Endodermal cell (in vitro differentiated cells): ENCODE measurements around the gene CERS2. TPM values are rescaled to one million over a fixed set of nuclear protein-coding genes. Genes with fewer than 3 reads are reported as not detected.

Experiments used
- DNase-seq: peaks from one replicate; pipeline ENCODE4 v3.0.0-alpha.2; 2017
- H3K27ac ChIP-seq: 2 replicates; pipeline ENCODE4 v1.5.1; 2013; ENCODE audit warnings: mild to moderate bottlenecking, low read depth, low read length, moderate library complexity
- H3K27me3 ChIP-seq: 2 replicates; pipeline ENCODE4 v1.6.1; 2013; ENCODE audit warnings: mild to moderate bottlenecking, low read length, moderate library complexity; ENCODE audit not compliant: insufficient read depth, control insufficient read depth, poor library complexity, severe bottlenecking
- H3K36me3 ChIP-seq: 2 replicates; pipeline ENCODE4 v1.7.0; 2013; ENCODE audit warnings: mild to moderate bottlenecking, low read length, moderate library complexity; ENCODE audit not compliant: control insufficient read depth, insufficient read depth
- H3K4me1 ChIP-seq: one replicate; pipeline ENCODE4 v1.7.0; 2013; ENCODE audit warnings: low read length; ENCODE audit not compliant: control insufficient read depth, insufficient read depth
- H3K4me3 ChIP-seq: 2 replicates; pipeline ENCODE4 v1.5.1; 2013; ENCODE audit warnings: mild to moderate bottlenecking, low read length, moderate library complexity
- H3K9ac ChIP-seq: 2 replicates; pipeline ENCODE4 v1.6.1; 2013; ENCODE audit warnings: mild to moderate bottlenecking, low read length, moderate library complexity; ENCODE audit not compliant: poor library complexity, severe bottlenecking; ENCODE audit errors: extremely low read depth
- H3K9me3 ChIP-seq: 2 replicates; pipeline ENCODE4 v1.6.1; 2013; ENCODE audit warnings: mild to moderate bottlenecking, low read length, moderate library complexity; ENCODE audit not compliant: control insufficient read depth
- H3K27ac Mint-ChIP-seq: 2 replicates; pipeline ENCODE4 v1.8.0; 2020; ENCODE audit warnings: mixed read lengths
- H3K27me3 Mint-ChIP-seq: 2 replicates; pipeline ENCODE4 v1.8.0; 2021; ENCODE audit warnings: mild to moderate bottlenecking, mixed read lengths; ENCODE audit not compliant: insufficient read depth
- H3K36me3 Mint-ChIP-seq: 2 replicates; pipeline ENCODE4 v1.8.0; 2020; ENCODE audit warnings: low read depth, mixed read lengths
- H3K4me1 Mint-ChIP-seq: 2 replicates; pipeline ENCODE4 v1.8.0; 2020; ENCODE audit warnings: mixed read lengths
- H3K4me3 Mint-ChIP-seq: 2 replicates; pipeline ENCODE4 v1.8.0; 2020; ENCODE audit warnings: mild to moderate bottlenecking, moderate library complexity, mixed read lengths
- H3K9me3 Mint-ChIP-seq: 2 replicates; pipeline ENCODE4 v1.8.0; 2020; ENCODE audit warnings: mild to moderate bottlenecking, mixed read lengths
- WGBS, 2 experiments: methylation state at CpG; one replicate each; pipeline versions ENCODE4 v1.1.5 to v1.1.7; 2013; ENCODE audit warnings: missing lambda C conversion rate in 2 of 2, mixed read lengths in 1 of 2; ENCODE audit not compliant: insufficient coverage in 1 of 2, insufficient read length in 1 of 2; 5-methylcytosine and 5-hydroxymethylcytosine counted together
- total RNA-seq, 2 donors: library from RNA; stranded (reverse); fragmentation: NEBNext Ultra II Directional in 1 of 2; extraction: Animal tissue kit (Norgen Biotek cat#: 25700) in 1 of 2; gene quantifications; 2 replicates in 1 of 2; 3 replicates in 1 of 2; pipeline ENCODE4 v1.2.1, GENCODE V29; 2021
- TF ChIP-seq, protein P1 (sequence below): fragments of 200-600 bp; sonication (generic); conservative IDR thresholded peaks from 2 replicates; pipeline ENCODE4 v1.5.0; 2021; ENCODE audit warnings: antibody characterized with exemption, mild to moderate bottlenecking

The CERS2 gene
- total RNA-seq, 2 donors from 2014 or later = 143 to 183 TPM

DNA sequence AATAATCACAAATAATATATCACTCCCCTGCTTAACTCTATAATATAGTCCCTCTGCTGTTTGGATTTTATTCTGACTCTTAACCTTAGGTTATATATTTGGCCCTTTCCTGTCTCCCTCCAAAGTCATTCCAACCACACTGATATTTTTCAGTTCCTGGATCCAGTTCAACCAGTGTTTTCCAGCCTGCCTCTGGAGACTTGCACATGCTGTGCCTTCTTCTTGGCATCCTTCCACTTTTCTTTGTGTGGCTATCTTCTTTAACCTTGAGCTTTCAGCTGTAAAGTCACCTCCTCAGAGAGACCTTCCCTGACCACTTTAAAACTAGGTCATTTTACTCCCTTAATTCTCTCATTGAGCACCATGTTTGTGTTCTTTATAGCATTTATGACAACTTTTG lies 19.4 kb downstream of the CERS2 start:
- TF ChIP-seq, protein P1, sequence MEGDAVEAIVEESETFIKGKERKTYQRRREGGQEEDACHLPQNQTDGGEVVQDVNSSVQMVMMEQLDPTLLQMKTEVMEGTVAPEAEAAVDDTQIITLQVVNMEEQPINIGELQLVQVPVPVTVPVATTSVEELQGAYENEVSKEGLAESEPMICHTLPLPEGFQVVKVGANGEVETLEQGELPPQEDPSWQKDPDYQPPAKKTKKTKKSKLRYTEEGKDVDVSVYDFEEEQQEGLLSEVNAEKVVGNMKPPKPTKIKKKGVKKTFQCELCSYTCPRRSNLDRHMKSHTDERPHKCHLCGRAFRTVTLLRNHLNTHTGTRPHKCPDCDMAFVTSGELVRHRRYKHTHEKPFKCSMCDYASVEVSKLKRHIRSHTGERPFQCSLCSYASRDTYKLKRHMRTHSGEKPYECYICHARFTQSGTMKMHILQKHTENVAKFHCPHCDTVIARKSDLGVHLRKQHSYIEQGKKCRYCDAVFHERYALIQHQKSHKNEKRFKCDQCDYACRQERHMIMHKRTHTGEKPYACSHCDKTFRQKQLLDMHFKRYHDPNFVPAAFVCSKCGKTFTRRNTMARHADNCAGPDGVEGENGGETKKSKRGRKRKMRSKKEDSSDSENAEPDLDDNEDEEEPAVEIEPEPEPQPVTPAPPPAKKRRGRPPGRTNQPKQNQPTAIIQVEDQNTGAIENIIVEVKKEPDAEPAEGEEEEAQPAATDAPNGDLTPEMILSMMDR = no peak
- H3K27me3 ChIP-seq = no peaks in the 10 kb centered on the region
- no peaks in the 10 kb centered on the region for H3K27me3 Mint-ChIP-seq
- no peaks in the 10 kb centered on the region for H3K9me3 ChIP-seq
- H3K4me1 ChIP-seq = no peaks in the 10 kb centered on the region
- H3K36me3 Mint-ChIP-seq = peaks cover 83% of the 10 kb centered on the region
- H3K27ac Mint-ChIP-seq = no peak overlapping the region
- DNase-seq = no peak
- H3K9me3 Mint-ChIP-seq = no peaks in the 10 kb centered on the region
- no peaks in the 10 kb centered on the region for H3K4me1 Mint-ChIP-seq
- H3K4me3 Mint-ChIP-seq = no peak overlapping the region
- H3K27ac ChIP-seq = no peak overlapping the region
- H3K4me3 ChIP-seq = no peak overlapping the region
- peaks cover 75% of the 10 kb centered on the region for H3K36me3 ChIP-seq
- H3K9ac ChIP-seq = no peak overlapping the region

DNA sequence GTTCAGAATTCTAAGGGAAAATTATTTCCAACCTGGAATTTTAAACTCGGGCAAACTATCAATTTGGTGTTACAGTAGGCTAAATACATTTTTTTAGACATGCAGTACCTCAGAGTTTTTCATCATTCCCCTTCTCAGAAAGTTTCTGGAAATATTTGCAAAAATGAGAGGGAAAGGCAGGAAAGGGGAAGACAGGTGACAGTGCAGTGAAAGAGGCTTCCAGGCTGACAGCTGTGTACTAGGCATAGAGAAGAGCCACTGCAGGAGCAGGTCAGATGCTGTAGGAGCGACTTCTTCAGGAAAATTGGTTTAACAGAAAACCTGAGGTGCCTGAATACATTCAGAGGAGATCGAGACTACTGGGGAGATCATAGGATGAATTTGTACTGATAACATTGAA lies 19.9 kb downstream of the CERS2 start:
- H3K9ac ChIP-seq = no peak overlapping the region
- H3K4me3 ChIP-seq = no peak overlapping the region
- Mint-ChIP-seq H3K27ac (no peak overlapping the region), H3K9me3 (no peaks in the 10 kb centered on the region), H3K36me3 (peaks cover 82% of the 10 kb centered on the region), H3K4me3 (no peak overlapping the region), H3K4me1 (no peaks in the 10 kb centered on the region), H3K27me3 (no peaks in the 10 kb centered on the region)
- peaks cover 71% of the 10 kb centered on the region for H3K36me3 ChIP-seq
- TF ChIP-seq, protein P1 = no peak
- H3K27me3 ChIP-seq = no peaks in the 10 kb centered on the region
- no peak overlapping the region for H3K27ac ChIP-seq
- H3K4me1 ChIP-seq = no peaks in the 10 kb centered on the region
- 91 to 95% methylated on average over 3 of the region's 3 CpGs for WGBS, 2 experiments
- DNase-seq = no peak
- H3K9me3 ChIP-seq = no peaks in the 10 kb centered on the region

DNA sequence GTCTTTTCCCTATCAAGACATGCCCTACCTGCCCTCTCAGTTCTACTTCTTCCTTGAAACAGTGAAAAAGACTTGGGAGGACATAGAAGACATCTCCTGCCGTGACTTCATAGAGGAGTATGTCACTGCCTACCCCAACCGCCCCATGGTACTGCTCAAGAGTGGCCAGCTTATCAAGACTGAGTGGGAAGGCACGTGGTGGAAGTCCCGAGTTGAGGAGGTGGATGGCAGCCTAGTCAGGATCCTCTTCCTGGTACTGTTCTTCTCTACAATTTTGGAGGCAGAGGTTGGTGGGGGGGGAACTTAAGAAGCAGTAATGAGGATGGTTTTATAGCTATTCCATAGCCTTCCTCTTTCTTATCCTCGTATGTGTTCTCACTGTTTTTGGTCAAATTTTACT lies 29.8 kb downstream of the CERS2 start:
- H3K27ac ChIP-seq = no peak overlapping the region
- Mint-ChIP-seq H3K27me3 (no peaks in the 10 kb centered on the region), H3K4me3 (no peak overlapping the region), H3K4me1 (no peaks in the 10 kb centered on the region), H3K36me3 (peaks cover 80% of the 10 kb centered on the region), H3K9me3 (no peaks in the 10 kb centered on the region), H3K27ac (no peak overlapping the region)
- no peak overlapping the region for H3K4me3 ChIP-seq
- no peaks in the 10 kb centered on the region for H3K4me1 ChIP-seq
- H3K9ac ChIP-seq = no peak overlapping the region
- H3K27me3 ChIP-seq = no peaks in the 10 kb centered on the region
- TF ChIP-seq, protein P1 = no peak
- H3K9me3 ChIP-seq = no peaks in the 10 kb centered on the region
- H3K36me3 ChIP-seq = peaks cover 89% of the 10 kb centered on the region
- 97% methylated on average over 5 of the region's 5 CpGs; no CpG with 5 or more reads in 1 of the 2 experiments for WGBS, 2 experiments
- no peak for DNase-seq
